Kidney (tissue), 14 donors: ENCODE measurements around the gene UFM1. TPM values are rescaled to one million over a fixed set of nuclear protein-coding genes. Genes with fewer than 3 reads are reported as not detected.

Source experiments
- DNase-seq, 5 donors: peaks; one replicate each; pipeline ENCODE4 v3.0.0-alpha.2; 2013 to 2020
- FAIRE-seq: peaks from 2 replicates; lab custom pipeline; 2012; peaks lifted over from hg19 to GRCh38; lab: Jason Lieb, UNC
- H3K27ac ChIP-seq, 2 donors: one replicate each; pipeline ENCODE4 v1.7.0; 2013; ENCODE audit warnings: low read depth in 2 of 2, low read length in 2 of 2, inconsistent platforms in 1 of 2
- H3K27me3 ChIP-seq: one replicate; pipeline ENCODE4 v1.7.1; 2013; ENCODE audit warnings: low read length, inconsistent platforms; ENCODE audit not compliant: control insufficient read depth, insufficient read depth
- H3K36me3 ChIP-seq, 3 donors: one replicate each; pipeline versions ENCODE4 v1.7.0 to v1.7.1; 2013; ENCODE audit warnings: low read length in 3 of 3, control low read depth in 1 of 3, inconsistent platforms in 1 of 3; ENCODE audit not compliant: insufficient read depth in 3 of 3, control insufficient read depth in 2 of 3
- H3K4me1 ChIP-seq, 3 donors: one replicate each; pipeline versions ENCODE4 v1.7.0 to v1.7.1; 2013; ENCODE audit warnings: low read length in 3 of 3, inconsistent platforms in 1 of 3, low read depth in 1 of 3; ENCODE audit not compliant: control insufficient read depth in 2 of 3, insufficient read depth in 2 of 3
- H3K4me3 ChIP-seq, 3 donors: one replicate each; pipeline versions ENCODE4 v1.7.0 to v1.8.1; 2013; ENCODE audit warnings: low read length in 3 of 3, control low read depth in 1 of 3, inconsistent platforms in 1 of 3
- H3K9ac ChIP-seq, 3 donors: one replicate each; pipeline versions ENCODE4 v1.7.0 to v1.7.1; 2013; ENCODE audit warnings: low read length in 3 of 3, control low read depth in 1 of 3, inconsistent platforms in 1 of 3
- H3K9me3 ChIP-seq, 3 donors: one replicate each; pipeline versions ENCODE4 v1.7.0 to v1.7.1; 2013; ENCODE audit warnings: low read length in 3 of 3, control low read depth in 1 of 3, inconsistent platforms in 1 of 3; ENCODE audit not compliant: control insufficient read depth in 2 of 3, insufficient read depth in 1 of 3
- CTCF ChIP-seq: IDR thresholded peaks from 3 replicates; pipeline ENCODE4 v1.5.1; 2012; ENCODE audit warnings: mild to moderate bottlenecking, moderate library complexity, borderline replicate concordance; ENCODE audit not compliant: insufficient read depth; ENCODE audit errors: extremely low read depth
- intact Hi-C: fragments of 100-400 bp; cut with DNase I; formaldehyde crosslinking; loops from one replicate; pipeline ENCODE4 v1.11.1; 2022
- polyA plus RNA-seq: library from polyadenylated mRNA; stranded (reverse); fragments of 350-450 nt; fragmentation: Illumina TruSeq; extraction: RNeasy Lipid Tissue Mini Kit (QIAGEN cat#74804); gene quantifications from one replicate; pipeline ENCODE4 v1.2.3, GENCODE V29; 2014; ENCODE audit warnings: low read depth, low replicate concordance; ENCODE audit not compliant: insufficient read depth
- total RNA-seq: library from RNA; stranded (reverse); fragmentation: NEBNext Ultra II Directional; extraction: Animal tissue kit (Norgen Biotek cat#: 25700); gene quantifications from one replicate; pipeline ENCODE4 v1.2.1, GENCODE V29; 2021
- donor health status: control.
- donor health status: control.
- donor health status: control.
- donor health status: control.
- donor health status: control.
- donor health status: DM: yes; HTN: yes; CAD: no.
- donor health status: Normal renal cell carcinoma (clear cell type).

Gene UFM1
- total and polyA plus RNA-seq, 2 donors from 2014 or later, result 39.1 to 60.7 TPM

GRCh38 chr13:38372820-38373383 lies 23.3 kb downstream of the UFM1 start:
- no peaks in the 10 kb centered on the region for H3K9me3 ChIP-seq
- H3K4me3 ChIP-seq, result no peak overlapping the region
- H3K27me3 ChIP-seq, result no peaks in the 10 kb centered on the region
- no peak for FAIRE-seq
- no peaks in the 10 kb centered on the region for H3K4me1 ChIP-seq
- H3K36me3 ChIP-seq, result no peaks in the 10 kb centered on the region
- H3K9ac ChIP-seq, result no peak overlapping the region
- no peak overlapping the region for H3K27ac ChIP-seq
- intact Hi-C loops, result no loop called here
- DNase-seq, result no peak
- TF ChIP-seq CTCF, result no peak

GRCh38 chr13:38376546-38376945 lies 26.9 kb downstream of the UFM1 start:
- no peak for TF ChIP-seq CTCF
- H3K36me3 ChIP-seq, result no peaks in the 10 kb centered on the region
- H3K27ac ChIP-seq, result no peak overlapping the region
- FAIRE-seq (no peak), DNase-seq (no peak)
- no peak overlapping the region for H3K4me3 ChIP-seq
- no peak overlapping the region for H3K9ac ChIP-seq
- H3K4me1 ChIP-seq, result no peaks in the 10 kb centered on the region
- intact Hi-C loops, result no loop called here
- H3K9me3 ChIP-seq, result no peaks in the 10 kb centered on the region
- no peaks in the 10 kb centered on the region for H3K27me3 ChIP-seq

DNA sequence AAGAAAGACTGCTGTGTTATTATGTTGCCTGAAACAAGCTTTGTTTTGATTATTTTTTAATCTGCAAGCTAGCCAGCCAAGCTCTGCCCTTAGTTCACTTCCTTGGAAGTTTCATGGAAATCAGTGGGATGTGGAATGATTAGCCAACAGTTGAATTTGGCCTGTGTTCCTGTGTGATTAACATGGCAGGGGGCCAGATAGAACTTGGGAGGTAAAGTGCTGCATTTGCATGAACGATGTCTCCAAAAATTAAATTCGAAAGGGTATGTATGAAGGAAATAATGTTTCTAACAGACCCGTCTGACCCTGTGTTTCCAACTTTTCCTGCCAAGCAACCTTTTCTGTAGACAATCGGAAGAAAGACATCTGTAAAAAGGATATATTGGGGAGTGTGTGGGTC lies 32.2 kb downstream of the UFM1 start:
- DNase-seq, result peak in 2 of 5 donors; percentile 31 to 53

More for the DNA sequence above, 32.2 kb downstream of the UFM1 start:
- H3K9ac ChIP-seq, result no peak overlapping the region
- no peaks in the 10 kb centered on the region for H3K27me3 ChIP-seq
- no peaks in the 10 kb centered on the region for H3K36me3 ChIP-seq
- no peak for TF ChIP-seq CTCF
- H3K4me3 ChIP-seq, result no peak overlapping the region
- H3K9me3 ChIP-seq, result no peaks in the 10 kb centered on the region
- peaks cover 0 to 4% (median 0%) of the 10 kb centered on the region in 3 donors for H3K4me1 ChIP-seq
- H3K27ac ChIP-seq, result no peak overlapping the region
- intact Hi-C loops, result no loop called here
- FAIRE-seq, result peak; percentile 51
